Fibroblast of peridontal ligament (primary cell): ENCODE results near the gene HNRNPA3.

ENCODE experiments used
- DNase-seq: peaks from one replicate; pipeline ENCODE4 v3.0.0-alpha.2; 2010; ENCODE audit errors: extremely low read depth

The HNRNPA3 gene

GRCh38 chr2:177271981-177272666 is 59.5 kb downstream of the HNRNPA3 start:
- DNase-seq = no peak

- no peak for DNase-seq
Observed at GRCh38 chr2:177272765-177273164, 60.2 kb downstream of the HNRNPA3 start.

GRCh38 chr2:177273408-177273807 is 60.8 kb downstream of the HNRNPA3 start:
- DNase-seq = peak; percentile 80
